Measurements from ENCODE around the gene PPP1R3D.
"Not testable (repeated sequence)": the region's sequence is repeated elsewhere in the genome, so short reads cannot be mapped to it uniquely, and the experiment has no call there.

Gene PPP1R3D, protein sequence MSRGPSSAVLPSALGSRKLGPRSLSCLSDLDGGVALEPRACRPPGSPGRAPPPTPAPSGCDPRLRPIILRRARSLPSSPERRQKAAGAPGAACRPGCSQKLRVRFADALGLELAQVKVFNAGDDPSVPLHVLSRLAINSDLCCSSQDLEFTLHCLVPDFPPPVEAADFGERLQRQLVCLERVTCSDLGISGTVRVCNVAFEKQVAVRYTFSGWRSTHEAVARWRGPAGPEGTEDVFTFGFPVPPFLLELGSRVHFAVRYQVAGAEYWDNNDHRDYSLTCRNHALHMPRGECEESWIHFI

DNA sequence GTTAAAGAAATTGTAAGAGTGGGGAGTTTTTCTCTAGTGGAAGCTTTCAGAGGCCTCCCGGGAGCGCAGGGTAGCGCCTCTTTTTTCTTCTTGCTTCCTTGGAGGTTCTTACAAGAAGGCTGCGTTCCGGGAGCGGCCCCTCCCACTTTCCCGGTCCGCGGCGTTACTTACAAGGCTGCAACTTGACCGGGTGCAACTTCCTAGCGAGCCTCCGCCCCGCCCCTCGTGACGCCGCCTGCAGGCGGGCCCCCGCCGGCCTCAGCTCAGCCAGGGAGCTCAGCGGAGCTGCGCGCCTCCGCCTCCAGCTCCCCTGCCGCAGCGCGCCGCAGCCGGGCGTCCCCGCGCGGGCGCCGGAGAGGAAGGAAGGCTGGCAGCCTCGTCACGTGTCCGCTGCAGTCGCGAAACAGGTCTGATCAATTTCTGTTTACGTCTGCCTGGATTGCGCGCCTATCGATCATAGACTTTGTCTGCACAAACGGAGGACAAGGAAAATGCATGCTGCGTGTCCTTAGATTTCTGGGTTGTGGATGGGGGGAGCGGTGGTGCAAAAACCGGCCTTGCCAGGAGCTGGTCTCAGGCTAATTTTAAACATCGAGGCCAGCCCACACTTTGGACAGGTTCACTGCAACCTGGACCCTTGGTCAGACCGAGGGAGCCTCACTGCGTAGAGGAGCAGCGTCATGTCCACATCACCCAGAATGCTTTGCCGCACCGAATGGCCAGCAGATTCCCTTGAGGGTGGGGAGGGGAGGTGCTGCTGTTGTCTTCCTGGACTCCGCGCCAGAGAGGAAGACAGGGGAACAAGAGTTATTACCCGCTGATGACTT lies at the start of gene PPP1R3D, which contains the start of gene FAM217B:
TSS of gene PPP1R3D (minus strand) at position 177 of the 827 bp plus-strand sequence. CDS start 374 bp downstream, outside the sequence.
TSS of gene FAM217B (plus strand) at position 261 of the 827 bp plus-strand sequence. CDS start 3,555 bp downstream, outside the sequence.
- DNase-seq, result peak; percentile 90

DNA sequence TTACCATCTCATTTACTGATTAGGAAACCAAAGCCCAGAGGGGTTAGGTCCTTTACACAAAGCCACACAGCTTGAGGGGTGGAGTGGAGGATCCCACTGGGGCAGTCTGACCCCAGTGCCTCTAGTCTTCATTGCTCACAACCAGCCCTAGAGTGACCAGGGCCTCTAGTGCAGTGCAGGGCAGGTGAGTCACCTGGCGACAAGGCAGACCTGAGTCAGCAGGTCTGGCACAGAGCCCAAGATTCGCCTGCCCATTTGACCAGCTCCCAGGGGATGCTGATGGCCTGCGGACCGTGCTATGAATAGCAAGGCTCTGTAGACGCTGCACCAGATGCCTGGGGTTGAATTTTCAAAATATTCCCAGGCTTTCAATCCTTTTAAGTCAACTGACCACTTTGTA lies 48.0 kb upstream of the PPP1R3D start:
- no peak for DNase-seq

DNA sequence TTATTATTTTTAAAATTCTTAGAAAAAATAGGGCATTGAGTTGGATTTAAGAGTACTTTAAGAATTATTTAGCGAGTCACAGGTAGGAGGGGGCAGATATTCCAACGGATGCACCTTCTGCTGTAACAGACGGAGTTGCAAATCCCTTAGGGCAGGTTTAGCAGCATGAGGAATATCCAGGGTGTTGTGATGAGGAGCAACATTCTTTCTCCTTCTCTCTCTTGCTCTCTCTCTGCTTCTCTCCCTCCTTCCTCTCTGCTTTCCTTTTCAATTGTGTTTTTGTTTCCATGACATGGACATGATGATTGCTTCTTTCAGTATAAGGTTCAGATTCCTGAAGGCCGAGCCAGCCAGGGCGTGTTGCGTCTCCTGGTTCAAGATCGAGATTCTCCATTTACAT lies 47.0 kb upstream of the PPP1R3D start:
- DNase-seq, result no peak

DNA sequence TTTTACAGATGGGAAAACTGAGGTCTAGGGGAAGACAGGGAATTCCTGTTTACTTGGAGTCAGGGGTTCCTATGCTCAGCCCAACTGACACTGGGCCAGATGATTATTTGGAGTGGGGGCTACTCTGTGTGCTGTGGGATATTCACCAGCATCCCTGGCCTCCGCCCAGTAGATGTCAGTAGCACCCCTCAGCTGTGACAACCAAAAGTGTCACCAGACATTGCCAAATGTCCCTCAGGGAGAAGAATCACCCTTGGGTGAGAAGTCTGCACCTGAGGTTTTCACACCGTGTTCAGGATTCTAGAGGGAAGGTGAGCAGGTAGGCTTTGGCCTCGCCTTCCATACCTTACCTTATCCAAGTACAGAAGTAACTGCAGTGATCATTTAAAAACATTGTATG lies 45.8 kb upstream of the PPP1R3D start:
- no peak for DNase-seq

DNA sequence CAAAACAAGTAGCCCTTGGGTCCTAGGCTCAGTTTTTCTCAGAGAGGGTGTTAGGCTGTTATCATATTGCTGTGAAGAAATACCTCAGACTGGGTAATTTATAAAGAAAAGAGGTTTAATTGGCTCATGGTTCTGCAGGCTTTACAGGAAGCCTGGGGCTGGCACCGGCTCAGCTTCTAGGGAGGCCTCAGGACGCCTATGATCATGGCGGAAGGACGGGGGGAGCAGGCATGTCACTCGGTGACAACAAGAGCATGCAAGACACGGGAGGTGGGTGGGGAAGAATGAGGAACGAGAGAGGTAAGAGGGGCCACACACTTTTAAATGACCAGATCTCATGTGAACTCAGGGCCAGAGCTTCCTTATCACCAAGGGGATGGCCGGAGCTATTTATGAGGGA lies 45.1 kb upstream of the PPP1R3D start:
- DNase-seq, result no peak

DNA sequence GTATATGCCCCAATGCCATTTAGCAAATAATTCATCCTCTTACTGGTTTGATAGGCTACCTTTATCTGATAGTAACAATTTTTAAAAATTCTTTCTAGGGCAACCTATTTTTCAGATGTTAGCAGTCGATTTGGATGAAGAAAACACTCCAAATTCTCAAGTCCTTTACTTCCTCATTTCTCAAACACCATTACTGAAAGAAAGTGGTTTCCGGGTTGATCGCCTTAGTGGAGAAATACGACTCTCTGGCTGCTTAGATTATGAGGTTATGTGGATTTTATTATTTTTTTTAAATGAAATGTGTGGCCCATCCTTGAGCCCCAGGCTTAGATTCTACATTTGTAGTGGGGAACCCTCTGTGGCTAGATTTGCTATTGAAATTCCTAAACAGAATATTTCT lies 44.4 kb upstream of the PPP1R3D start:
- DNase-seq, result no peak

DNA sequence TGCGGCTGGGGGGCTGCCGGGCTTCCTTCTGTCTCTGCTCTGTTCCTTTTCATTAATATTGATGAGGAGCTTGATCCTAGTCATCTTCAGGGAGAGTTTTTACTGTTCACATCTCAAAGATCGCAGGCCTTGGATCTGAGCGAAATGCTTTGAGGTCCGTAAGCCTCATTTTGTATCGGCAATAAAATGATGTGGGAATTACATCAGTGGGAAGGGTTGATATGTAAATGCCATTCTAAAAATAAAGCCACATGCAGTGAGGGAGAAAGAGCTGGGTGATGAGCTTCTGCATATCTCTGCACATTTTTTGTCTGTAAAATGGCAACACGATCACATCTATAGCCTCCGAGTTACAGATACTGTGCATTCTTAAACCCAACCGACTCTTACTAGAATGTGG lies 43.0 kb upstream of the PPP1R3D start:
- DNase-seq, result no peak

DNA sequence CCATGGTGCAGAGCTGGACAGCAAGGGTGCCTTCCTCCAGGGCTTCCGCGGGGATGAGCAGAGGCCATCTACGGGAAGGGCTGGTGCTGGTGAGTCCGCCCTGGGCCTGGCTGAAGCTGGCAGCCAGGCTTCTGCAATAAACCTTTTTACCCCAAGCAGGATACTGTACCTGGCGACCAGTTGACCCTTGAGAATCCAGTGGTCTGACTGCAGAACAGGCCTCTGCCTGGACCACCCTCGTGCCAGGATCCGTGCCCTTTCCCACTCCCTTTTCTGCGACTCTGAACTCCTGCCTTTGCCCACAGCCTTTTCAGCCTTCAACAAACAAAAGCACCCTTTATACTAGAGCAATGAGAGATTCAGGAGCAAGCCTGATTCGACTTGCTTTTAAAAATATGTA lies 37.0 kb upstream of the PPP1R3D start:
- DNase-seq, result no peak

DNA sequence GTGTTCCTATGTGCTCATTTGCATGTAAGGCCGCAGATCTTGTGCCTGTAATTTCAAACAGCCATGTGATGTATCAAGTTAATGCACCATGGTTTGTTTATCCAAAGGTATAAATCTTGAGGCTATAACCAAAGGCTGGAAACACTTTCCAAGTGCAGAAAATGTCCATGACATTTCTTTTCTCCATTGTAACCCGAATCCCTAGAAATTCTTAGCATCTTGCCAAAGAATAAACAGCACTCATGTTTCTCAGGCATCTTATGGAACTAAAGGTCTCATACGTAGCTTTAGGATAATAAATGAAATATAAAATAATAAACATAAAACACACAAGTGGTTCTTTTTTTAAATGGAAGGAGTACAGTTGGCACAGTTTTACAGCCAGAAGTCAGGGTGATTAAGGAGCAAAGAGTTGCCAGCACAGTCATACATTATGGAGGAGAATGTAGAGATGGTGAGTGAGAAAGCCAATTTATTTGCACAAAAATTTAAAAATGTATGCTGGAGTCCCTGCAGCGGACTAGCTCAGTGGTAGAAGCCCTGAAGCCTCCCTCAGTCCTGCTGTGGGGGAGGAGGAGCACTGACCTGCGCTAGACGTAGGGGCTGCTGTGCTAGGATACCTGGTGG lies 36.2 kb upstream of the PPP1R3D start:
- no peak for DNase-seq

DNA sequence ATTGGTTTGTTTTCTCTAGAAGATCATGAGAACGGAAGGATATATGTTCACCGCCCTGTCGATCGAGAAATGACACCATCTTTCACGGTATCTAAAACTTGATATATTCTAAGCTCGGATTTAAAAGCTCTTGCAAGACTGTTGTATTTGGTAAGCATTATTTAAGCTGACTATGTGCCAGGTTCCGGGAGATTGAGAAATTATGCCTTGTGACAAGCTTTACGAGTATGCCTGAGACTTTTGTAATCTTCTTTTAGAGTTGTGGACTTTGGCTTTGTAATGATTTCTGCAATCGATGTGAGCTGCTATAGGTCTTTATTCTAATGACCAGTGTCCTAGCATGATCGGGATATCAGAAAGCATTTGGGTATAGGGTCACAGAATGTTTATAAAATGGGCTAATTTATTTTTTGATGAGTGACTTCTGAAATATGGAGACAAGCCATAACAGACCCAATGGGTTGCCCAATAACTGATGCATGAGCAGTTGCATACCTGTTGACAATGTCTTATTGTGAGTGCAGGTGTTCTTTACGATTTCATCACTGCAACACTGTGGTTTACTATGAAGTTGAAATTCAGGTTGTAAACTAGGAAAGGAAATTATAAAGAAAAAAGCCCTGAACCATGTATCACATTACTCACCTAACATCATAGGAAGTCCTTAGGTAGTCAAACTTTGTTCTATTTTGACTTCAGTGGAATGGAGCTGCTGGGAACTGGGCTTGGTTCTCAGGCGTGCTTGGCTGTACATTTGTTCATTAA lies 32.1 kb upstream of the PPP1R3D start:
- DNase-seq, result no peak

DNA sequence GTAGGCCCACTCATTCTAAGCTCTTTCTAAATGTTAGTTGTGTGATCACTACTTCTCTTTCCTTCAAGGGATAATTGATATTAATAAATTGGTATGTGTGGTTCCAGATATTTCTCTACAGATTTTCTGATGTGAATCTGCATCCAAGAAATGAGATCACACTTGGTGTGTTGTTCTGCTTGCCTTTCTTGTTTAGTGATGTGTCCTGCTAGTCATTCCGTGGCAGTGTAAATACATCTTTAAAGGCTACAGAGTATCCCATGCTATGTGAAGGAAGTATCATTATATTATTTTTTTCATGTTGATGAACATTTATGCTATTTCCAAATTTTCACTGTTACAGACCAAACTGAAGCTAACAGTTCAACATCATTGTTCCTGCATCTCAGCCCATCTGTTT lies 31.3 kb upstream of the PPP1R3D start:
- DNase-seq, result no peak

DNA sequence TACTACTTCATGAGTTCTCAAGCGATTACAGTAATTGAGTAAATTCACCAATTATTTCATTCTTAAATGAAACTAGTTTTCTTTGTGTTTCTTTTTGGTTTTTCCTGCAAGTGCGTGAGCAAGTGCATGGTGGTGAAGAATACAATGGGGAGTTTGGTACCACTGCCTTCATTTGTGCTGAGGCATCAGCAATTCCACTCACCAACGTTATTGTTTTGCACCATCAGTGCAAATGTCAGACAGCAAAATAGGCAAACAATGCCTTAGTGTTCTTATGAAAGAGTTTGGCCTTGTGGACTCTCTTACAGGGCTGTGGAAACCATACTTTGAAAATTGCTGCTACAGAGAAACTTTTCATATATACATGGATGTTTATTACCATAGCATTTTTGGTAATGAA lies 26.3 kb upstream of the PPP1R3D start:
- DNase-seq, result no peak

DNA sequence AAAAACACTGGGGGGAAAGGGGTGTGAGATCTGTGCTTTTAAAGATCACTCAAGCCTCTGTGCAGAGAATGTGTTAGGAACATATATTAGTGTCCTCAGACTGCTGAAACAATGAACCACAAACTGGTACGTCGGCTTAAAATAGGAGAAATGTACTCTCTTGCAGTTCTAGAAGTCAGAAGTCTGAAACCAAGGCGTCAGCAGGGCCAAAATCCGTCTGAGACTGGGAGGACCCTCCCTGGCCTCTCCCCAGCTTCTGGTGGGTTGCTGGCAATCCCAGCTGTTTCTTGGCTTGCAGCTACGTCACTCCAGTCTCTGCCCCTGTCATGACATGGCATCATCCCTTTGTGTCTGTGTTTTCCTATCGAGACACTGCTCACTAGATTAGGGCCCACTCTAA lies 22.1 kb upstream of the PPP1R3D start:
- no peak for DNase-seq

DNA sequence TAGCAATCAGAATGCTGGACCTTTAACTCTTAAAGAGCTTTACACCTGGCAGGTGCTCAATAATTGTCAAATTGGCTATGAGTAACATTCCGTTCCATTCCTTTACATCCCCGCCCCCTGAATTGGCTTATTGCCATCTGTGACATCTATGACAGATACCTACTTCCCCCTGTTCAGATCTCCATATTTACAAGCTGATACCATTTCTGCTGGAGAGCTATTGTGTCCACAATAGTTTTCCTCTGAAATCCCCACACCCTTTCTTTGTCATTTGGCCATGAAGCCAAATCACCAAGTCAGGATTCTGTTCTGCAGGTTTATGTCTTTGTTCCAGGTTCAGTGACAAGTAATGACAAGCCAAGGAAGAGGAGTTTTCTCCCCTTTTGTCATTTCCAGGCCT lies 21.3 kb upstream of the PPP1R3D start:
- DNase-seq, result no peak

DNA sequence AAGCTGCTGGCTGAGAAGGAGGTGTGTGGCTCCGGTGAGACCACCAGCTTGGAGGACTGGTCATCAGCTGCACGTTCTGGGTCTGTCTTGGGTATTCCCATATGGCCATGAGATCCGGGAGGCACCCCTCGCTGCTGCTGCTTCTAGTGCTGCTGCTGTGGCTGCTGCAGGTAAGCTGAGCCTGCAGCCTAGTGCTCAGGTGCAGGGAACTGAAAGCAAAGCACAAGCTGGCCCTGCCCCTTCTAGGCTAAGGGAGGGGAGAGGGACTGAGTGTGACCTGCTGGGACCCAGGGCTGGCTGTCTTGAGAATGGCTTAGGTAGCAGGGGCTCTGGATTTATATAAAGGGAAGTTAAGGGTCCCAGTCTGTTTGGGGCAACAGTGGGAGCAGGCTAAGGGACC lies 18.5 kb upstream of the PPP1R3D start:
- no peak for DNase-seq

DNA sequence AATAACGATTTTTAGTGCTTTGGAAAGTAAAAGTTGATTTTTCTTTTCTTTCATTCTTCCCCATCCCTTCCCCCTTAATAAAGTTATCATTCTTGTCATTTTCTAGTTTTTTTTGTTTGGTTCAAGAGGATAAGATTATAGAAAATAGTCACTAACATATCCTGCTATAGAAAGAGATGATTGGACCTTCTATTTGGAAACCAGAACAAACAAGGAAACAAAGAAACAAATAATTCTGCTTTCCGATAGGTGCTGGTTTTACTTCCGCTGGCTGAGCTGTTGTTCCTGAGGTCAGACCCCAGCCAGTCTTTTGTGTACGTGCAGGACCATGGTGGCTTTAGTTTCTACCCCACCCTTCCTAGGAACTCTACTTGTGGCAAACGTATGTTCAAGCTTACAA lies 18.0 kb upstream of the PPP1R3D start, which contains the start of gene CDH26:
TSS of gene CDH26 (plus strand) at position 301 of the 400 bp plus-strand sequence. CDS start 304 bp downstream, outside the sequence.
- no peak for DNase-seq

DNA sequence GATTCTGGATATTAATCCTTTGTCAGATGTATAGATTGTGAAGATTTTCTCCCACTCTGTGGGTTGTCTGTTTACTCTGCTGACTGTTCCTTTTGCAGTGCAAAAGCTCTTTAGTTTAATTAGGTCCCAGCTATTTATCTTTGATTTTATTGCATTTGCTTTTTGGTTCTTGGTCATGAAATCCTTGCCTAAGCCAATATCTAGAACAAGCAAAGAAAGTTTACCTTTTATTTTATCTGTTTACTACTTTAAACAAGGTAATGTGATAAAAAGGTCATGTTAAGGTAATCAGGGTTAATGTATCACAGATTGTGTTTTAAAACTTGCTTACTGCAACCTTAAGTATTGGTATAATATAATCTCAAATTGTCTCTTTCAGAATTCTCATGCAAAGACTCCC lies 17.5 kb upstream of the PPP1R3D start:
- not testable (repeated sequence) for DNase-seq

DNA sequence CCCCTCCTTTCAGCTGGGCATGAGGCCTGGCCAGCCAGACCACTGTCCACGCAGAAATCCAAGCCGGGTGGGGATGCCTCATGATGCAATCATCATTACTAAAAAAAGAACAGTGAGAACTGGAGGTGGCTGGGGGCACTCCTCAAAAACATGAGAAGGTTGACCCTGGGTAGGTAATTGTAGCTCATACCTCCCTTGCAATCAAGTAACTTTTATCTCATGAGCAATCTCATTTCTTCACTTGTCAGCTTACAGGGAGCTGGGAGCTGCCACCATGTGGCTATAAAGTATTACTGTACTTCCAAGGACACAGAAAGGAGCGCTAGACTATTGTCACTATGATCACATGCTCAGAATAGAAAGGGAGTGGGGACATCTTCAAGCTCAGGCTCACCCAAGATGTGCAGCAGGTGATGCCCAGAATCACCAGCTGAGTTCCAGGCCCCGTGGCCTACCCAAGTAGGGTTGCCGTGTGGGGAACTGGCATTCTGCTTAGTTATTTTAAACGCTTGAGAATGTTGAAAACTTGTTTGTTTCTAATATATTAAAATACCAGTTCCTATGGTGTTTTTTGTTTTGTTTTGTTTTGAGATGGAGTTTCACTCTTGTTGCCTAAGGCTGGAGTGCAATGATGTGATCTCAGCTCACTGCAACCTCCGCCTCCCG lies 15.2 kb upstream of the PPP1R3D start:
- DNase-seq, result no peak

DNA sequence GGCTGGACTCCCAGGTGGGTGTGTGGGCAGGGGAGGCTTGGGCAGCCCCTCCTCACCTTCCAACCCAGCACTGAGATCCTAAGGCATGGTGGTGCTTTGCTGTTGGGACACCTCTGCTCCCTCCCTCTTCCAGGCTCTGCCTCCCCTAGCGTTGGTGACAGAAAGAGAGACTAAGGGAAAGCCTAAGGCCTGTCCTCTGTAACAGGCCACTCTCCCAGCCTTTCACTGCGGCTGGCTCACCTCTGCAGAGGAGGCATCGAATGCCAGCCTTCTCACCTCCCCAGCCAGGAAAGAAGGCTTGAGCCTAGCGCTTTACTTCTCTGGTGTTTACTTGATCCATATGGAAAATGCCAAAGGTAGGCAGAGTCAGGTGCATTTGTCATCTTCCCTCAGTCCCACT lies 14.6 kb upstream of the PPP1R3D start:
- DNase-seq, result no peak

DNA sequence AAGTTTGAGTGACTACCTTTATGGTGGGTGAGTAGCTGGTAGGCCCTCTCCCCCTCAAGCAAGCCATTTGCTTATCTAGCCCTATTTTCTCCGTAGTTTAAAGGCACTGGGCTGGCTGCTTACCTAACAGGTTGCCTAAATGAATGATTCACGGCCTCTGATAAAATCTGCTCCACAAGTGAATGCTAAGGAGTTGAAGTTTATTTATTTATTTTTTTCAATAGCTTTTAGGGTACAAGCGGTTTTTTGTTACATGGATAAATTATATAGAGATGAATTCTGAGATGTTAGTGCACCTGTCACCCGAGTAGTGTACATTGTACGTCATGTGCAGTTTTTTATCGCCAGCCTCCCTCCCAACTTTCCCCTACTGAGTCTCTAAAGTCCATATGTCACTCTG lies 9.8 kb upstream of the PPP1R3D start:
- DNase-seq, result no peak

DNA sequence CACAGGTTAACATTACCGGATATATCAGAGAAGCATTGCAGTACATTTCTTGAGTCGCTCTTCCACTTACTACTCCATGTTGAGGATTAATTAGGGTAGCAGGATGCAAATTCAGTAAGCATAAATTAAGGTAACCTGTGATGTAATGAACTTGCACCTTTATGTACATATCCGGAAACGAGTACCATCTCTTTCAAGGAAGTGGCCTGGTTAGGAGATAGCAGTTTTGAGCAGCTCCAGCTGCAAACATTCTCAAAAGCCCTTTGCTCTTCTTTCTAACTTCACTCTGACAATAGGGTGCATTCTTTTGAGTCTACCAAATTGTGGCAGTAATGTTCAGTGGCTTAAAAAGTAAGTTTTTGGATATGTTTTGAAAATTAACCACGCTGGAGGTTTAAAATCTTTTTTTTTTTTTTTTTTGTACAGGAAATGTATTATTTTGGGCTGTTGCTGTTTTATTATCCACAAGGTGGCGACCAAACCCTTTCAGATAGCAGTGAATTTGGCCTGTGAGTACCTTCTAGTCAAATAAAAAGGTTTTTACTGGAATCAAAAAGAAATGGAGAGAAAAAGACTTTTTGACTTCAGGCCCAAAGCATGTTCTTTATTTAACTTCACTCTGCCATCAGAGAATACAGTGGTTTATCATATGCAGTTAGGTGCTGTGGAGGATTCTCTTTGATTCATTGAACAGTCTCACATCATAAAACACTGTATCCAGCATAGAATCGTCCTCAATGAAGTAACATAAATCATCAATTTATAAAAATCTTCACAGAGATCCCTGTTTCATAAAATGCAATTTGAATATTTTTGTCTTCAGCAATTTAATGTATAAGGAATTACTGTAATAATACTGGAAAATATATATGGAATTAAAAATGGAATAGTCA lies 9.0 kb upstream of the PPP1R3D start:
- no peak for DNase-seq
